ENCODE measurements around the gene FAM162A. TPM values are rescaled to one million over a fixed set of nuclear protein-coding genes. Genes with fewer than 3 reads are reported as not detected.
"Not testable (repeated sequence)": the region's sequence is repeated elsewhere in the genome, so short reads cannot be mapped to it uniquely, and the experiment has no call there.

FAM162A gene
- total and polyA plus RNA-seq, 8 donors = 32.8 to 74.3 (median 50.9) TPM

GRCh38 chr3:122443090-122443489 lies 59.1 kb downstream of the FAM162A start:
- no peak for TF ChIP-seq CTCF (IDR thresholded peaks at IDR 0.05)
- intact Hi-C loops (cut with DNase I) = no loop called here
- 83 to 85% methylated on average over 10 of the region's 10 CpGs for WGBS, 2 donors
- H3K27me3 ChIP-seq = no peaks in the 10 kb centered on the region
- FAIRE-seq = no peak
- H3K27ac ChIP-seq = no peak overlapping the region
- H3K4me1 ChIP-seq = no peaks in the 10 kb centered on the region
- no peaks in the 10 kb centered on the region for H3K9me3 ChIP-seq
- H3K36me3 ChIP-seq = peaks cover 3 to 38% (median 7%) of the 10 kb centered on the region in 3 donors
- H3K4me3 ChIP-seq = no peak overlapping the region
- no peak for ATAC-seq
- no peak for DNase-seq

- H3K4me1 ChIP-seq; H3K9me3 ChIP-seq; H3K4me3 ChIP-seq; DNase-seq; FAIRE-seq; intact Hi-C loops (cut with DNase I); H3K27me3 ChIP-seq; ATAC-seq; H3K27ac ChIP-seq: not testable (repeated sequence)
- 91 to 92% methylated on average over 11 of the region's 11 CpGs for WGBS, 2 donors
- H3K36me3 ChIP-seq = peaks cover 3 to 39% (median 7%) of the 10 kb centered on the region in 3 donors
Observed at GRCh38 chr3:122443762-122444490, 59.9 kb downstream of the FAM162A start.

GRCh38 chr3:122444491-122444887 lies 60.5 kb downstream of the FAM162A start:
- H3K27me3 ChIP-seq, ATAC-seq: not testable (repeated sequence)
- WGBS, 2 donors = 94 to 100% methylated on average over 5 of the region's 5 CpGs

GRCh38 chr3:122448218-122448617 lies 64.2 kb downstream of the FAM162A start:
- WGBS, 2 donors = 93 to 96% methylated on average over 6 of the region's 6 CpGs
- FAIRE-seq; H3K27me3 ChIP-seq; H3K9me3 ChIP-seq; DNase-seq; H3K4me3 ChIP-seq; ATAC-seq; intact Hi-C loops (cut with DNase I); H3K27ac ChIP-seq; H3K4me1 ChIP-seq: not testable (repeated sequence)
- peaks cover 0 to 18% (median 9%) of the 10 kb centered on the region in 3 donors for H3K36me3 ChIP-seq

More at GRCh38 chr3:122444491-122444887, 60.5 kb downstream of the FAM162A start:
- FAIRE-seq; intact Hi-C loops (cut with DNase I); H3K4me1 ChIP-seq; H3K9me3 ChIP-seq; DNase-seq; H3K4me3 ChIP-seq; H3K27ac ChIP-seq: not testable (repeated sequence)
- H3K36me3 ChIP-seq = peaks cover 3 to 35% (median 7%) of the 10 kb centered on the region in 3 donors

- no peak for TF ChIP-seq CTCF (IDR thresholded peaks at IDR 0.05)
- peaks cover 0 to 12% (median 11%) of the 10 kb centered on the region in 3 donors for H3K36me3 ChIP-seq
- intact Hi-C loops (cut with DNase I) = no loop called here
- H3K4me1 ChIP-seq = peaks cover 0 to 3% (median under 1%) of the 10 kb centered on the region in 3 donors
- no peak overlapping the region for H3K27ac ChIP-seq
- FAIRE-seq = no peak
- no peak overlapping the region for H3K4me3 ChIP-seq
- no peaks in the 10 kb centered on the region for H3K27me3 ChIP-seq
- WGBS, 2 donors = 74 to 86% methylated on average over 3 of the region's 3 CpGs
- no peak for DNase-seq
- H3K9me3 ChIP-seq = no peaks in the 10 kb centered on the region
- ATAC-seq = no peak
Observed at GRCh38 chr3:122451371-122451770, 67.4 kb downstream of the FAM162A start.

- Histone ChIP-seq H3K36me3 (peaks cover 0 to 9% (median 4%) of the 10 kb centered on the region in 3 donors), H3K9me3 (no peaks in the 10 kb centered on the region), H3K4me3 (no peak overlapping the region), H3K27me3 (no peaks in the 10 kb centered on the region), H3K27ac (no peak overlapping the region), H3K4me1 (peaks cover 0 to 10% (median 3%) of the 10 kb centered on the region in 3 donors)
- FAIRE-seq = no peak
- no peak for DNase-seq
- intact Hi-C loops (cut with DNase I) = no loop called here
- ATAC-seq = peak in 1 of 4 donors; percentile 25
- TF ChIP-seq CTCF (IDR thresholded peaks at IDR 0.05) = no peak
Observed at GRCh38 chr3:122456074-122456473, 72.1 kb downstream of the FAM162A start.
